Sigmoid colon (tissue), 7 donors: ENCODE measurements around the gene ORC4. TPM values are rescaled to one million over a fixed set of nuclear protein-coding genes. Genes with fewer than 3 reads are reported as not detected.

ENCODE experiments used
- DNase-seq: peaks from one replicate; pipeline ENCODE4 v3.0.0-alpha.2; 2019
- H3K27ac ChIP-seq, 4 donors: fragments of 200-600 bp; sonication (generic); one replicate each; pipeline ENCODE4 v1.5.1; 2016 to 2019; ENCODE audit warnings: mild to moderate bottlenecking in 1 of 4
- H3K27me3 ChIP-seq, 3 donors: fragments of 200-600 bp; sonication (generic); one replicate each; pipeline ENCODE4 v1.5.1; 2019; ENCODE audit warnings: mild to moderate bottlenecking in 1 of 3
- H3K36me3 ChIP-seq, 4 donors: fragments of 200-600 bp; sonication (generic); one replicate each; pipeline ENCODE4 v1.5.1; 2016 to 2019
- H3K4me1 ChIP-seq, 4 donors: fragments of 200-600 bp; sonication (generic); one replicate each; pipeline ENCODE4 v1.5.1; 2017 to 2019
- H3K4me3 ChIP-seq, 4 donors: fragments of 200-600 bp; sonication (generic); one replicate each; pipeline ENCODE4 v1.5.1; 2017 to 2019; ENCODE audit warnings: mild to moderate bottlenecking in 2 of 4, moderate library complexity in 1 of 4
- H3K9me3 ChIP-seq, 4 donors: fragments of 200-600 bp in 3 of 4; sonication (generic) in 3 of 4; one replicate each; pipeline versions ENCODE4 v1.5.1 to v1.6.1; 2013 to 2019
- EP300 ChIP-seq, 4 donors: sonication (generic); formaldehyde crosslinking; IDR thresholded peaks; one replicate each; pipeline ENCODE4 v1.6.1; 2017; ENCODE audit warnings: antibody characterized with exemption in 4 of 4
- POLR2A ChIP-seq, 2 donors: fragments of 450-650 bp; IDR thresholded peaks; one replicate each; pipeline ENCODE4 v1.6.1; 2016; ENCODE audit warnings: antibody characterized with exemption in 2 of 2, mild to moderate bottlenecking in 2 of 2, moderate library complexity in 2 of 2
- POLR2AphosphoS5 ChIP-seq, 4 donors: sonication (generic); formaldehyde crosslinking; IDR thresholded peaks; one replicate each; pipeline ENCODE4 v1.6.1; 2017; ENCODE audit warnings: antibody characterized with exemption in 4 of 4
- WGBS, 2 donors: extraction: QIAGEN DNeasy Blood & Tissue Kit; methylation state at CpG; one replicate each; pipeline ENCODE4 v1.1.7; 2013; 5-methylcytosine and 5-hydroxymethylcytosine counted together
- intact Hi-C: fragments of 100-400 bp; cut with DNase I; formaldehyde crosslinking; loops from one replicate; pipeline ENCODE4 v1.15.1; 2023
- polyA plus RNA-seq, 3 donors: library from polyadenylated mRNA; stranded (reverse); fragments of 200-250 nt; gene quantifications; one replicate each; pipeline ENCODE4 v1.2.3, GENCODE V29; 2013
- total RNA-seq, 4 donors: library from RNA; depleted of rRNA; stranded (reverse); fragments of >200 nt; gene quantifications; one replicate each; pipeline ENCODE4 v1.1.0, GENCODE V29; 2016
- TF ChIP-seq, protein P1 (sequence below), 4 experiments: fragments of 450-650 bp in 3 of 4; fragments of 200-600 bp in 1 of 4; IDR thresholded peaks; one replicate each; pipeline ENCODE4 v1.5.1; 2016 to 2019; ENCODE audit warnings: antibody characterized with exemption in 4 of 4, mild to moderate bottlenecking in 3 of 4, moderate library complexity in 2 of 4
- donor health status: healthy with polysubstance abuse.
- donor health status: Bipolar disorder and iron deficiency.
- donor health status: healthy.

ORC4 gene
- total and polyA plus RNA-seq, 7 donors: 14.4 to 89.5 (median 61.8) TPM

GRCh38 chr2:147939313-147939712 is 81.2 kb downstream of the ORC4 start:
- no peaks in the 10 kb centered on the region for H3K9me3 ChIP-seq
- TF ChIP-seq POLR2AphosphoS5 (IDR thresholded peaks at IDR 0.05) (no peak), EP300 (IDR thresholded peaks at IDR 0.05) (no peak), POLR2A (IDR thresholded peaks at IDR 0.05) (no peak)
- TF ChIP-seq, protein P1, sequence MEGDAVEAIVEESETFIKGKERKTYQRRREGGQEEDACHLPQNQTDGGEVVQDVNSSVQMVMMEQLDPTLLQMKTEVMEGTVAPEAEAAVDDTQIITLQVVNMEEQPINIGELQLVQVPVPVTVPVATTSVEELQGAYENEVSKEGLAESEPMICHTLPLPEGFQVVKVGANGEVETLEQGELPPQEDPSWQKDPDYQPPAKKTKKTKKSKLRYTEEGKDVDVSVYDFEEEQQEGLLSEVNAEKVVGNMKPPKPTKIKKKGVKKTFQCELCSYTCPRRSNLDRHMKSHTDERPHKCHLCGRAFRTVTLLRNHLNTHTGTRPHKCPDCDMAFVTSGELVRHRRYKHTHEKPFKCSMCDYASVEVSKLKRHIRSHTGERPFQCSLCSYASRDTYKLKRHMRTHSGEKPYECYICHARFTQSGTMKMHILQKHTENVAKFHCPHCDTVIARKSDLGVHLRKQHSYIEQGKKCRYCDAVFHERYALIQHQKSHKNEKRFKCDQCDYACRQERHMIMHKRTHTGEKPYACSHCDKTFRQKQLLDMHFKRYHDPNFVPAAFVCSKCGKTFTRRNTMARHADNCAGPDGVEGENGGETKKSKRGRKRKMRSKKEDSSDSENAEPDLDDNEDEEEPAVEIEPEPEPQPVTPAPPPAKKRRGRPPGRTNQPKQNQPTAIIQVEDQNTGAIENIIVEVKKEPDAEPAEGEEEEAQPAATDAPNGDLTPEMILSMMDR (IDR thresholded peaks at IDR 0.05): no peak
- no peak overlapping the region for H3K4me3 ChIP-seq
- peaks cover 0 to 53% (median 0%) of the 10 kb centered on the region in 4 donors for H3K36me3 ChIP-seq
- WGBS, 2 donors: 87 to 94% methylated on average over 1 of the region's 1 CpG
- peaks cover 0 to 6% (median 3%) of the 10 kb centered on the region in 4 donors for H3K4me1 ChIP-seq
- intact Hi-C loops: loop anchor here (5.0 kb wide), 2 partner anchors 263 to 568 kb away; no protein-coding TSS in a partner anchor
- no peaks in the 10 kb centered on the region for H3K27me3 ChIP-seq
- DNase-seq: no peak
- peak overlapping the region in 1 of 4 donors; percentile 35 for H3K27ac ChIP-seq

- Histone ChIP-seq H3K9me3 (no peaks in the 10 kb centered on the region), H3K36me3 (peaks cover 0 to 56% (median 0%) of the 10 kb centered on the region in 4 donors), H3K27ac (no peak overlapping the region), H3K4me1 (peaks cover 0 to 6% (median 3%) of the 10 kb centered on the region in 4 donors), H3K27me3 (no peaks in the 10 kb centered on the region), H3K4me3 (no peak overlapping the region)
- WGBS, 2 donors: 34 to 49% methylated on average over 3 of the region's 3 CpGs
- intact Hi-C loops: loop anchor here (5.0 kb wide), 2 partner anchors 264 to 569 kb away; no protein-coding TSS in a partner anchor
- DNase-seq: no peak
- TF ChIP-seq POLR2AphosphoS5 (IDR thresholded peaks at IDR 0.05) (peak in 1 of 4 donors; percentile 7), EP300 (IDR thresholded peaks at IDR 0.05) (no peak), POLR2A (IDR thresholded peaks at IDR 0.05) (no peak)
- TF ChIP-seq, protein P1 (IDR thresholded peaks at IDR 0.05): peak; percentile 60 to 85 (median 70)
Observed at GRCh38 chr2:147937744-147938349, 82.7 kb downstream of the ORC4 start.

GRCh38 chr2:147934881-147935620 is 85.5 kb downstream of the ORC4 start:
- no peaks in the 10 kb centered on the region for H3K9me3 ChIP-seq
- peaks cover 0 to 54% (median 0%) of the 10 kb centered on the region in 4 donors for H3K36me3 ChIP-seq
- WGBS, 2 donors: 84 to 88% methylated on average over 1 of the region's 1 CpG
- peaks cover 0 to 6% (median 3%) of the 10 kb centered on the region in 4 donors for H3K4me1 ChIP-seq
- intact Hi-C loops: loop anchor here (5.0 kb wide), 2 partner anchors 267 to 572 kb away; no protein-coding TSS in a partner anchor
- no peak overlapping the region for H3K4me3 ChIP-seq
- DNase-seq: no peak
- H3K27me3 ChIP-seq: no peaks in the 10 kb centered on the region
- no peak overlapping the region for H3K27ac ChIP-seq
- TF ChIP-seq EP300 (IDR thresholded peaks at IDR 0.05) (no peak), POLR2AphosphoS5 (IDR thresholded peaks at IDR 0.05) (no peak), POLR2A (IDR thresholded peaks at IDR 0.05) (no peak)
- TF ChIP-seq, protein P1 (IDR thresholded peaks at IDR 0.05): no peak

- Histone ChIP-seq H3K36me3 (peaks cover 0 to 60% (median 0%) of the 10 kb centered on the region in 4 donors), H3K9me3 (no peaks in the 10 kb centered on the region), H3K4me3 (no peak overlapping the region), H3K27me3 (no peaks in the 10 kb centered on the region), H3K4me1 (no peaks in the 10 kb centered on the region), H3K27ac (no peak overlapping the region)
- TF ChIP-seq POLR2AphosphoS5 (IDR thresholded peaks at IDR 0.05) (no peak), EP300 (IDR thresholded peaks at IDR 0.05) (no peak)
- TF ChIP-seq, protein P1 (IDR thresholded peaks at IDR 0.05): no peak
- no peak for DNase-seq
- intact Hi-C loops: no loop called here
Observed at GRCh38 chr2:147933931-147934330, 86.6 kb downstream of the ORC4 start.
